Measurements from ENCODE around the gene TNFAIP8L1. TPM values are rescaled to one million over a fixed set of nuclear protein-coding genes. Genes with fewer than 3 reads are reported as not detected.
A peak's percentile ranks its signal among the peaks of the same experiment; 100 is the strongest.

Gene TNFAIP8L1
- 15.5 TPM for polyA plus RNA-seq (2013, experiment 1 of 2)
- polyA plus RNA-seq (2013, experiment 2 of 2), result 15.7 TPM

- WGBS, 2 donors (ENCODE audit: extremely low coverage in 2 of 2, insufficient read length in 2 of 2, insufficient replicate concordance in 1 of 2), result no CpG with 5 or more reads among the region's 49 CpGs
- H3K9ac ChIP-seq (ENCODE audit: low read depth, low read length, poor library complexity), result peak within 1 kb of the TSS; percentile 86
- DNase-seq (ENCODE audit: low spot score), result peak; percentile 95
- H3K27me3 ChIP-seq (ENCODE audit: control insufficient read depth in 3 of 3, insufficient read depth in 3 of 3, low read depth in 1 of 3, low read length in 3 of 3), result peaks cover 0 to 8% (median 8%) of the 10 kb centered on the region in 3 experiments
- no peak within 1 kb of the TSS for H4K8ac ChIP-seq (ENCODE audit: low read depth, low read length)
- H3K79me1 ChIP-seq (ENCODE audit: low read depth, low read length), result no peaks in the 10 kb centered on the region
- H3K9me3 ChIP-seq (replicated peaks in 1 of 2; ENCODE audit: control insufficient read depth in 2 of 2, insufficient read depth in 1 of 2, low read depth in 1 of 2, low read length in 2 of 2), result no peaks in the 10 kb centered on the region
- peak within 1 kb of the TSS; percentile 85 for H3K18ac ChIP-seq (ENCODE audit: low read length)
- peak within 1 kb of the TSS; percentile 65 for H2BK120ac ChIP-seq (ENCODE audit: low read depth, low read length)
- H3K23ac ChIP-seq (ENCODE audit: low read depth, low read length, poor library complexity), result peak within 1 kb of the TSS; percentile 2
- peak within 1 kb of the TSS; percentile 88 for H2AK5ac ChIP-seq (ENCODE audit: low read depth, low read length)
- peak within 1 kb of the TSS; percentile 88 for H3K4me2 ChIP-seq (ENCODE audit: insufficient read depth, low read length, poor library complexity, severe bottlenecking)
- peak within 1 kb of the TSS; percentile 56 for H2BK5ac ChIP-seq (ENCODE audit: low read length)
- peak within 1 kb of the TSS; percentile 19 for H3K4ac ChIP-seq (ENCODE audit: low read length)
- peak within 1 kb of the TSS; percentile 25 for H2BK15ac ChIP-seq (ENCODE audit: low read length)
- H3K4me1 ChIP-seq (ENCODE audit: control insufficient read depth in 2 of 2, insufficient read depth in 1 of 2, low read depth in 1 of 2, low read length in 2 of 2), result peaks cover 6 to 12% of the 10 kb centered on the region in 2 donors
- peak within 1 kb of the TSS; percentile 95 for H2AFZ ChIP-seq (ENCODE audit: low read length)
- H3K36me3 ChIP-seq (replicated peaks in 1 of 2; ENCODE audit: control insufficient read depth in 2 of 2, insufficient read depth in 2 of 2, low read length in 2 of 2), result no peaks in the 10 kb centered on the region
- H4K91ac ChIP-seq (ENCODE audit: low read depth, low read length, poor library complexity), result no peak within 1 kb of the TSS
- no peak within 1 kb of the TSS for H2BK12ac ChIP-seq (ENCODE audit: low read length)
- H3K14ac ChIP-seq (ENCODE audit: low read length), result no peak within 1 kb of the TSS
- H3K27ac ChIP-seq (replicated peaks; ENCODE audit: low read length), result peak within 1 kb of the TSS; percentile 63
- peak within 1 kb of the TSS; percentile 61 to 87 for H3K4me3 ChIP-seq (ENCODE audit: low read length in 2 of 2)
Measured at GRCh38 chr19:4638828-4639530, at the start of gene TNFAIP8L1. Gene TNFAIP8L1, plus strand, starts transcription at chr19:4639516. Its CDS starts 12,354 bp downstream, at chr19:4651870.

- no peak overlapping the region for H3K4me3 ChIP-seq (ENCODE audit: low read length in 2 of 2)
- H3K23ac ChIP-seq (ENCODE audit: low read depth, low read length, poor library complexity), result peak overlapping the region; percentile 87
- no peaks in the 10 kb centered on the region for H3K9me3 ChIP-seq (replicated peaks in 1 of 2; ENCODE audit: control insufficient read depth in 2 of 2, insufficient read depth in 1 of 2, low read depth in 1 of 2, low read length in 2 of 2)
- no peak overlapping the region for H2AFZ ChIP-seq (ENCODE audit: low read length)
- peaks cover 0 to 2% (median 0%) of the 10 kb centered on the region in 3 experiments for H3K27me3 ChIP-seq (ENCODE audit: control insufficient read depth in 3 of 3, insufficient read depth in 3 of 3, low read depth in 1 of 3, low read length in 3 of 3)
- H3K27ac ChIP-seq (replicated peaks; ENCODE audit: low read length), result no peak overlapping the region
- peaks cover 3 to 4% of the 10 kb centered on the region in 2 donors for H3K4me1 ChIP-seq (ENCODE audit: control insufficient read depth in 2 of 2, insufficient read depth in 1 of 2, low read depth in 1 of 2, low read length in 2 of 2)
- DNase-seq (ENCODE audit: low spot score), result no peak
- H3K9ac ChIP-seq (ENCODE audit: low read depth, low read length, poor library complexity), result no peak overlapping the region
- no peak overlapping the region for H2BK5ac ChIP-seq (ENCODE audit: low read length)
- H3K36me3 ChIP-seq (replicated peaks in 1 of 2; ENCODE audit: control insufficient read depth in 2 of 2, insufficient read depth in 2 of 2, low read length in 2 of 2), result no peaks in the 10 kb centered on the region
- H3K4me2 ChIP-seq (ENCODE audit: insufficient read depth, low read length, poor library complexity, severe bottlenecking), result no peak overlapping the region
- H4K91ac ChIP-seq (ENCODE audit: low read depth, low read length, poor library complexity), result no peak overlapping the region
- no peak overlapping the region for H3K18ac ChIP-seq (ENCODE audit: low read length)
- H4K8ac ChIP-seq (ENCODE audit: low read depth, low read length), result no peak overlapping the region
- H2BK120ac ChIP-seq (ENCODE audit: low read depth, low read length), result no peak overlapping the region
- WGBS, 2 donors (ENCODE audit: extremely low coverage in 2 of 2, insufficient read length in 2 of 2, insufficient replicate concordance in 1 of 2), result no CpG with 5 or more reads among the region's 11 CpGs
- H3K79me1 ChIP-seq (ENCODE audit: low read depth, low read length), result no peaks in the 10 kb centered on the region
- H3K14ac ChIP-seq (ENCODE audit: low read length), result no peak overlapping the region
- H2BK15ac ChIP-seq (ENCODE audit: low read length), result peak overlapping the region; percentile 21
- H2BK12ac ChIP-seq (ENCODE audit: low read length), result no peak overlapping the region
- H2AK5ac ChIP-seq (ENCODE audit: low read depth, low read length), result peak overlapping the region; percentile 87
- H3K4ac ChIP-seq (ENCODE audit: low read length), result no peak overlapping the region
Measured at GRCh38 chr19:4589579-4590410, 49.5 kb upstream of the TNFAIP8L1 start.

GRCh38 chr19:4590559-4590958 lies 48.8 kb upstream of the TNFAIP8L1 start:
- peak overlapping the region; percentile 89 for H2BK15ac ChIP-seq (ENCODE audit: low read length)
- H3K4ac ChIP-seq (ENCODE audit: low read length), result no peak overlapping the region
- DNase-seq (ENCODE audit: low spot score), result no peak
- H3K23ac ChIP-seq (ENCODE audit: low read depth, low read length, poor library complexity), result no peak overlapping the region
- H3K4me2 ChIP-seq (ENCODE audit: insufficient read depth, low read length, poor library complexity, severe bottlenecking), result no peak overlapping the region
- H4K8ac ChIP-seq (ENCODE audit: low read depth, low read length), result no peak overlapping the region
- H2BK12ac ChIP-seq (ENCODE audit: low read length), result no peak overlapping the region
- no peaks in the 10 kb centered on the region for H3K79me1 ChIP-seq (ENCODE audit: low read depth, low read length)
- H3K27ac ChIP-seq (replicated peaks; ENCODE audit: low read length), result no peak overlapping the region
- no peak overlapping the region for H3K9ac ChIP-seq (ENCODE audit: low read depth, low read length, poor library complexity)
- H3K18ac ChIP-seq (ENCODE audit: low read length), result peak overlapping the region; percentile 71
- H2AK5ac ChIP-seq (ENCODE audit: low read depth, low read length), result peak overlapping the region; percentile 95
- no peak overlapping the region for H2BK120ac ChIP-seq (ENCODE audit: low read depth, low read length)
- H3K9me3 ChIP-seq (replicated peaks in 1 of 2; ENCODE audit: control insufficient read depth in 2 of 2, insufficient read depth in 1 of 2, low read depth in 1 of 2, low read length in 2 of 2), result no peaks in the 10 kb centered on the region
- H4K91ac ChIP-seq (ENCODE audit: low read depth, low read length, poor library complexity), result no peak overlapping the region
- H3K36me3 ChIP-seq (replicated peaks in 1 of 2; ENCODE audit: control insufficient read depth in 2 of 2, insufficient read depth in 2 of 2, low read length in 2 of 2), result no peaks in the 10 kb centered on the region
- H3K4me3 ChIP-seq (ENCODE audit: low read length in 2 of 2), result no peak overlapping the region
- H2BK5ac ChIP-seq (ENCODE audit: low read length), result peak overlapping the region; percentile 94
- WGBS, 2 donors (ENCODE audit: extremely low coverage in 2 of 2, insufficient read length in 2 of 2, insufficient replicate concordance in 1 of 2), result no CpG with 5 or more reads among the region's 9 CpGs
- peaks cover 0 to 2% (median 0%) of the 10 kb centered on the region in 3 experiments for H3K27me3 ChIP-seq (ENCODE audit: control insufficient read depth in 3 of 3, insufficient read depth in 3 of 3, low read depth in 1 of 3, low read length in 3 of 3)
- peaks cover 3 to 4% of the 10 kb centered on the region in 2 donors for H3K4me1 ChIP-seq (ENCODE audit: control insufficient read depth in 2 of 2, insufficient read depth in 1 of 2, low read depth in 1 of 2, low read length in 2 of 2)
- H3K14ac ChIP-seq (ENCODE audit: low read length), result peak overlapping the region; percentile 38
- H2AFZ ChIP-seq (ENCODE audit: low read length), result no peak overlapping the region

GRCh38 chr19:4591320-4591719 lies 48.0 kb upstream of the TNFAIP8L1 start:
- no peaks in the 10 kb centered on the region for H3K36me3 ChIP-seq (replicated peaks in 1 of 2; ENCODE audit: control insufficient read depth in 2 of 2, insufficient read depth in 2 of 2, low read length in 2 of 2)
- peak overlapping the region; percentile 57 for H3K18ac ChIP-seq (ENCODE audit: low read length)
- no peak for DNase-seq (ENCODE audit: low spot score)
- H3K4ac ChIP-seq (ENCODE audit: low read length), result no peak overlapping the region
- no peak overlapping the region for H3K14ac ChIP-seq (ENCODE audit: low read length)
- H3K79me1 ChIP-seq (ENCODE audit: low read depth, low read length), result no peaks in the 10 kb centered on the region
- no peak overlapping the region for H4K91ac ChIP-seq (ENCODE audit: low read depth, low read length, poor library complexity)
- H3K27me3 ChIP-seq (ENCODE audit: control insufficient read depth in 3 of 3, insufficient read depth in 3 of 3, low read depth in 1 of 3, low read length in 3 of 3), result peaks cover 0 to 2% (median 0%) of the 10 kb centered on the region in 3 experiments
- no peak overlapping the region for H2BK120ac ChIP-seq (ENCODE audit: low read depth, low read length)
- H3K4me2 ChIP-seq (ENCODE audit: insufficient read depth, low read length, poor library complexity, severe bottlenecking), result no peak overlapping the region
- no peak overlapping the region for H2BK12ac ChIP-seq (ENCODE audit: low read length)
- H4K8ac ChIP-seq (ENCODE audit: low read depth, low read length), result no peak overlapping the region
- no peak overlapping the region for H3K23ac ChIP-seq (ENCODE audit: low read depth, low read length, poor library complexity)
- no peak overlapping the region for H3K4me3 ChIP-seq (ENCODE audit: low read length in 2 of 2)
- H2AK5ac ChIP-seq (ENCODE audit: low read depth, low read length), result peak overlapping the region; percentile 95
- H2AFZ ChIP-seq (ENCODE audit: low read length), result no peak overlapping the region
- H3K27ac ChIP-seq (replicated peaks; ENCODE audit: low read length), result no peak overlapping the region
- H3K4me1 ChIP-seq (ENCODE audit: control insufficient read depth in 2 of 2, insufficient read depth in 1 of 2, low read depth in 1 of 2, low read length in 2 of 2), result peaks cover 3 to 4% of the 10 kb centered on the region in 2 donors
- no peak overlapping the region for H3K9ac ChIP-seq (ENCODE audit: low read depth, low read length, poor library complexity)
- no CpG with 5 or more reads among the region's 6 CpGs for WGBS, 2 donors (ENCODE audit: extremely low coverage in 2 of 2, insufficient read length in 2 of 2, insufficient replicate concordance in 1 of 2)
- peak overlapping the region; percentile 89 for H2BK15ac ChIP-seq (ENCODE audit: low read length)
- H2BK5ac ChIP-seq (ENCODE audit: low read length), result peak overlapping the region; percentile 94
- H3K9me3 ChIP-seq (replicated peaks in 1 of 2; ENCODE audit: control insufficient read depth in 2 of 2, insufficient read depth in 1 of 2, low read depth in 1 of 2, low read length in 2 of 2), result no peaks in the 10 kb centered on the region

All from neuronal stem cell (in vitro differentiated cells).